ENCODE measurements around the gene EXOC4. TPM values are rescaled to one million over a fixed set of nuclear protein-coding genes. Genes with fewer than 3 reads are reported as not detected.

Gene EXOC4
- total RNA-seq, 1 donor from 2014 or later, result 56.4 TPM

- no peak for ATAC-seq
Observed at GRCh38 chr7:133542209-133542780, 289.4 kb downstream of the EXOC4 start.

DNA sequence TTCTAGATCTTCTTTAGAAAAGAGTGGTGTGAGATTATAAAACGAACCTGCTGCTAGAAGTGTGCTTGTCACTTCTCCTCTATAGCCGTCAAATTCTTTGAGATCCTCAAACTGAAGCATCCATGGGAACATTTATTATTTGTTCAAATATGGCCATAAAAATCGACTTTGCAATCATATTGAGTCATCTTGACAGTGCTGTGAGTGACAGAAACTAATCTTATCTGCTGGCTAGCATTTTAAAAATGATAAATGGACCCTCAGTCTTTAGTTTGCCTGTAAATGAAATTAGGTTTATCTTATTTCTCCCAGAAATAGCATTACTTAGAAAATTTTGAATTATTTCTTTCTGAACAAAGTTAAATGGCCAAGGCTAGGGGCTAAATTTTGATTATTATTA is 290.8 kb downstream of the EXOC4 start:
- no peak for ATAC-seq

GRCh38 chr7:133545618-133546017 is 292.7 kb downstream of the EXOC4 start:
- no peak for ATAC-seq

- no peak for ATAC-seq
Observed at GRCh38 chr7:133547981-133548380, 295.1 kb downstream of the EXOC4 start.

GRCh38 chr7:133549633-133550032 is 296.8 kb downstream of the EXOC4 start:
- no peak for ATAC-seq

DNA sequence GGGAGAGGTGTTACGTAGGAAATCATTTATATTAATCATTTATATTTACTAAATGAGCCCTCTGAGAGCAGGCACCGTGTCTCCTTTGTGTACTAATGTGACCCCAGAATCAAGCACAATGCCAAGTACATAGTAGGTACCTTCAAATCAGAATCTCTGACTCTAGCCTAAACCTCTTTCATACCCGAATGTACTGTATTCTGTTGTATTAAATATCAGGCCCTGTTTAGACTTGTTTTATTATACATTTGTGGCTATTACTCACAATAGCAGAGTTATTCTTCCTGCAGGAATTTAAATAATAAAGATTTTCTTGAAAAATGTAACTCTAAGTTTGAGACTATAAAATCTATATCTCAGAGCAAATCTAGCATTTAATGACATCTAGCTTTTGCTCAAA is 297.3 kb downstream of the EXOC4 start:
- ATAC-seq, result no peak

- ATAC-seq, result no peak
Observed at GRCh38 chr7:133550811-133551210, 297.9 kb downstream of the EXOC4 start.

- ATAC-seq, result no peak
Observed at GRCh38 chr7:133551466-133551865, 298.6 kb downstream of the EXOC4 start.

GRCh38 chr7:133552079-133552478 is 299.2 kb downstream of the EXOC4 start:
- ATAC-seq, result no peak

- ATAC-seq, result no peak
Observed at GRCh38 chr7:133554330-133554729, 301.5 kb downstream of the EXOC4 start.

DNA sequence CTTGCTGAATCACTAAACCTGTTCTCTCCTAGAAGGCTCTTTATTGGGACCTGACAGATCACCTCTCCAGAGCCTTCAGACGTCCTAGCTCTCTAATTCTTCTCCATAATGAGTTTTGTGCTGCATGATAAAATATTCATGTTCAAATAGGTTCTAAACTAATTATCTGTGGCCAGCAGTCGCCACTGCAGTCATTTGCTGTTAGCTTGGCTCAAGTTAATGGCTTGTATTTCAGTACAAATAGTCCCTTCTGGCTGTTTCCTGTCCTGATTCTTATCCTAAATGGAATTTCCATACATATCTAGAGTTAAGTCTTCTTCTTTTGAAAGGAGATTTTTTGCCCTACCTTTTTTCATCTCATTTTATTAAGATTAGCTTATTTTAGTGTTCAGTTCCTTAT is 303.2 kb downstream of the EXOC4 start:
- no peak for ATAC-seq

DNA sequence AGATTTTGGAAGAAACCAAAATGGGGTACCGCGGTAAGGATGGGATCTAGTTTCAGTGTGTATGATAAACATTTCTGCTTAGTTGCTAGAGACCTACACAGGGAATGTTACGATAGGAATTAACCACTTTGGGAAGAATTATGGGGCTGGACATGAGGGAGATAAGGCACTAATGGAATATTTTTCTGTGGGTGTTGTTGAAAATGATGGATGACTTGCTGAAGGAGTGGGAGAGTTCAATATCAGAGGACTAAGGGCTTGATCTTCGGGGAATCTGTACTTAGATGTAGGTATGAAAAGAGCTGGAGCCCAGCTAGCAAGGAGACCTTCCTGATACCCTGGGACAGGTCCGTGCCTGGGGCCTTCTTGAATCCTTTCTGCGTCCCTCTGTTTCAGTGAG is 303.7 kb downstream of the EXOC4 start:
- no peak for ATAC-seq

- no peak for ATAC-seq
Observed at GRCh38 chr7:133560900-133561299, 308.0 kb downstream of the EXOC4 start.

- no peak for ATAC-seq
Observed at GRCh38 chr7:133561396-133561795, 308.5 kb downstream of the EXOC4 start.

DNA sequence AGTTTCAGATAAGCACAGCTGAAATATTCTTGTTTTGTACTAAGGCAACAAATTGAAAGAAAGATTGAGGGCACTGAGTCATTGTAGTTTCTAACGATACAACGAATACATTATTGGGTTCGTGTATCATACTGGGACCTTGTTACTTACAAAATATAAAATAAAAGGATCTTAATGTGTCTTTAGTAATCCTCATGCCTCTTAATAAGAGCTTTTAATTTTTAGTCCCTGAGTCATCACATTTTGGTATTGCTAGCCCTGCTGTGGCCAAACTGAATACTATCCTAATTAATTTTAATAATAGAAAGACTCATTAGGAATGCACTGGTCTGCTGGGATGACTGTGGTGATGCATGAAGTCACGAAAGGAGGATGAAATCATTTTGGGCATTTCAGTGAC is 309.7 kb downstream of the EXOC4 start:
- no peak for ATAC-seq

- ATAC-seq, result no peak
Observed at GRCh38 chr7:133563251-133563650, 310.4 kb downstream of the EXOC4 start.

DNA sequence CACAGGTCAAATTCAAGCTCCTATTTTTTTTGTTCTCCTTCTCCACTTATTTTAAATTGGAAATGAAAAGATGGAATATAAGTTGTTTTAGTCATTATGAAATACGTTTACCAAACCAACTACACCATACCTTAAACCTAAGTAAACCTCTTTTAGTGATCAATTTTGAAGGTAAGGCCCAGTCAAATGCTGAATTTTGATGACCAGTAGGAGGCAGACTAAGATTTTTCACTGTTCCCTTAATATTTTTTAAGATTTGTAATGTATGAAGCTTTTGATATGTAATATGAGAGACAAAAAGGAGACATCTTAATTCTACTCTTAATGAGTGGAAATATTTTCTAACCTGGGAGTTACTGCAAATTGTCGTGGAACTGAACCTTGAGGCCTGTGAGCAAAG is 311.6 kb downstream of the EXOC4 start:
- ATAC-seq, result no peak

GRCh38 chr7:133568544-133568943 is 315.7 kb downstream of the EXOC4 start:
- ATAC-seq, result no peak

DNA sequence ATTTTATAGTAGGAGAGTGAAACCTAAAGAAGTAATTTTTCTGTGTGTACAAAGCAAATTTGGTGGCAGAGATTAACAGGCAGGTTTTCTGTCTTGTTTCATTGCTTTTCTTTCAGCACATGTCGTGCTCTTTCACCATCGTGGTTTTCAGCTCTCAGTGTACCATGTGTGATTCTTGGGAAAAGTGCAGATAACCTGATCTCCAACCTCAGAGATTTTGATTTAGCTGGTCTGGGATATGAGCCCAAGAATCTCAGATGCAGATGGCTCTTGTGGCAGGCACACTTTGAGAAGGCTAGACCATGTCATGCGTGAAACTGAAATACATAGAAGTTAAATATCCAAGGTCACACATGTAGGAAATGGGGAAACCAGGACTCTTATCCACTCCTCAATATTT is 317.4 kb downstream of the EXOC4 start:
- no peak for ATAC-seq

- ATAC-seq, result no peak
Observed at GRCh38 chr7:133571076-133571475, 318.2 kb downstream of the EXOC4 start.

DNA sequence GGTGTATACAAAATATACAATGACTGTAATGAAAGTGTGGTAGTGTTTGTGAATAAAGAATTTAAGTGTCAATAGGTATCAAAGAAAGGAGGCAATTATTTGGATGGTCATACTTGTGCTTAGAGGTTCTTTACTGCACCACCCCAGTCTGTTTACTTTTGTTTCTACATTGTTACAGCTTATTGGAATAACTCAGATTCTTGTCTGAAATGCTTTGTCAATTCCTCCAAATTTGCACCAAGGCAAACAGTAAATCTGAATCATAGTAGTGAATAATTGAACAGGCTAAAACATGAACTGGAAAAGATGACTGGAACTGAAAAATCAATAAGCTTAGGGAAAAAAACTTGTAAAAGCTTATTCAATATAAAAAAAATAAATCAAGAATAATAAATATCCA is 319.2 kb downstream of the EXOC4 start:
- no peak for ATAC-seq

GRCh38 chr7:133572843-133573242 is 320.0 kb downstream of the EXOC4 start:
- no peak for ATAC-seq

GRCh38 chr7:133573554-133574265 is 320.8 kb downstream of the EXOC4 start:
- no peak for ATAC-seq

DNA sequence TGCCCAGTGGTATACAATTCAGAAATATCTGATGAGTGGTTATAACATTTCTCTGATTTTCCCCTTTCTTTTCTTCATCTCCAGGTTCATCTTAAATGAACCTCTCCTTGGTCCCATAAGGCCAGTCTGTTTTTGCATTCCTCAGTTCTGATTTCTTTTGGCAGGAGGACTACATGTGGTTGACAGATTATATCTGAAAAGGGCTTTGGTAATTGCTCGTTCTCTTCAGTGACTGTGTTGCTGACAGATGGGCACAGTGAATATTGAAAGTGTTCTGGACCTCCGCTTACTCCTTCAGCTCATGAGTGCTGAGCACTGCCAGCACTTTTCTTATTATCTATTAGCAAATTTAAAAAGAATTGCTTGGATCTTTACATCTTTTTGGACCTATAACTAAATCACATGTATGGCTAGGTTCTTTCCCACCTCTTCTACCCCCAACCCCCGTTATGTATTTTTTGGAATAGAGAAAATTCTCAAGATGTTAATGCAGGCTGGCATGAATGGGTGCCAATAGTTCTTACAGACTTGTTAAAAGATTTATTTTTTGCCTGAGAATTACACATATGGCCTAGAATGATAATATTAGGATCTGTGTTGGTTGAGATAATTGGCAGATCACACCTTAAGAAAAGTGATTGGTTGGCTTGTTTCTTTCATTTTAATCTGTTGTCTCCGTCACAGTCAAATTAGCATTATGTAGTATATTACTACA is 323.0 kb downstream of the EXOC4 start:
- no peak for ATAC-seq
